Lower lobe of right lung (tissue), 2 donors: Measurements from ENCODE around the gene HES1. TPM values are rescaled to one million over a fixed set of nuclear protein-coding genes. Genes with fewer than 3 reads are reported as not detected.

Experiments used
- ATAC-seq, 2 donors: fragments of 200-7000 bp; cut with Tn5 transposase; one replicate each; pipeline ENCODE4 v1.9.1; 2020 to 2022; ENCODE audit warnings: mild to moderate bottlenecking in 2 of 2, moderate library complexity in 2 of 2
- DNase-seq: peaks from one replicate; pipeline ENCODE4 v3.0.0-alpha.2; 2020
- H3K27ac ChIP-seq: fragments of 200-600 bp; one replicate; pipeline ENCODE4 v1.8.0; 2022
- H3K27me3 ChIP-seq: fragments of 200-600 bp; one replicate; pipeline ENCODE4 v1.8.0; 2022; ENCODE audit warnings: low read depth
- H3K36me3 ChIP-seq: fragments of 200-600 bp; one replicate; pipeline ENCODE4 v1.8.0; 2022; ENCODE audit warnings: mild to moderate bottlenecking
- H3K4me1 ChIP-seq: fragments of 200-600 bp; one replicate; pipeline ENCODE4 v1.8.0; 2022
- H3K4me3 ChIP-seq: fragments of 200-600 bp; one replicate; pipeline ENCODE4 v1.8.0; 2022; ENCODE audit warnings: mild to moderate bottlenecking
- H3K9me3 ChIP-seq: fragments of 200-600 bp; one replicate; pipeline ENCODE4 v1.8.0; 2022
- CTCF ChIP-seq: fragments of 200-600 bp; IDR thresholded peaks from one replicate; pipeline ENCODE4 v1.8.0; 2022; ENCODE audit warnings: antibody characterized with exemption, mild to moderate bottlenecking
- intact Hi-C: fragments of 100-400 bp; cut with DNase I; formaldehyde crosslinking; loops from one replicate; pipeline ENCODE4 v1.11.0; 2022
- total RNA-seq: library from RNA; stranded (reverse); fragmentation: NEBNext Ultra II Directional; extraction: Animal tissue kit (Norgen Biotek cat#: 25700); gene quantifications from one replicate; pipeline ENCODE4 v1.2.1, GENCODE V29; 2021
- donor health status: DM: no; HTN: yes; CAD: no; lungs with severe emphysema.

The HES1 gene
- total RNA-seq, 1 donor from 2014 or later = 29.5 TPM

DNA sequence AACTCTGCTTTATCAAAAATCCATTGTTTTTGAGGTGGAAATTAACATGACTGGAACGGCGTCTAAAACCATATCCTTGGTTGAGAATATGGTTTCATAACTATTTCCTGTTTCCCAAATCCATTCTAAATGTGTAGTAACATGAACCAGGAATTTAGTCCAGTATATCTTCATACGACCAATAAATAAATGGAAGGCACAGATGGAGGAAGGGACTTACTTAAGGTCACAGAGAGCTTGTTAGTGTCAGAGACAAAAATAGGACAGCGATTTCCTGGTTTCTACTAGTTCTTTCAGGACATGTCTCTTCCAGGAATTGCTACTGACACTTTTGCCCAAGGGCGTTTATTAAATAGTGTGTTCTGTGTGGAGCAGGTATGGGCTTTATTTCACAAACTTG lies 41.2 kb downstream of the HES1 start:
- no peaks in the 10 kb centered on the region for H3K9me3 ChIP-seq
- no peak overlapping the region for H3K4me3 ChIP-seq
- intact Hi-C loops = no loop called here
- H3K36me3 ChIP-seq = no peaks in the 10 kb centered on the region
- no peak for DNase-seq
- no peak overlapping the region for H3K27ac ChIP-seq
- ATAC-seq = no peak
- TF ChIP-seq CTCF = no peak
- H3K27me3 ChIP-seq = no peaks in the 10 kb centered on the region
- H3K4me1 ChIP-seq = peaks cover 17% of the 10 kb centered on the region

GRCh38 chr3:194178128-194178527 lies 42.2 kb downstream of the HES1 start:
- intact Hi-C loops = no loop called here
- Histone ChIP-seq H3K27me3 (no peaks in the 10 kb centered on the region), H3K27ac (no peak overlapping the region), H3K4me1 (peaks cover 17% of the 10 kb centered on the region), H3K9me3 (no peaks in the 10 kb centered on the region), H3K4me3 (no peak overlapping the region), H3K36me3 (no peaks in the 10 kb centered on the region)
- ATAC-seq (no peak), DNase-seq (no peak)
- TF ChIP-seq CTCF = no peak

- intact Hi-C loops = no loop called here
- Histone ChIP-seq H3K4me1 (peaks cover 17% of the 10 kb centered on the region), H3K27ac (no peak overlapping the region), H3K36me3 (no peaks in the 10 kb centered on the region), H3K27me3 (no peaks in the 10 kb centered on the region), H3K4me3 (no peak overlapping the region), H3K9me3 (no peaks in the 10 kb centered on the region)
- DNase-seq = no peak
- no peak for ATAC-seq
- no peak for TF ChIP-seq CTCF
Observed at GRCh38 chr3:194178669-194179068, 42.7 kb downstream of the HES1 start.

DNA sequence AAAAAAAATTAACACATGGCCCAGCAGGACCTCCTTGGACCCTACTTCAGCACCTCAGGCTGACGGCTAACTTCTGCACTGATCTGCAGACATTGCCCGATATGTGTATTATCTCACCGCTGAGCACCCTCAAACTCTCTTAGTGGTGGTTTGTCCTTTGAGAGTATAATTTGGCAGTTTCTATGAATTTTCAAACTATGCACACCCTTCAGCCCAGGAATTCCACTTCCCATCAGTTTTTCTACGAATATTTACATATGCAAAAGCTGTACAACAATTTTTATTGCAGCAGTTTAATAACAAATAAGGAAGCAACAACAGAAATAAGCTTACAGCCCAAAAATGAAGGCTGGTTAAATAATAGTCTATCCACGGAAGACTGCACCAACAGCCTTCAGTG lies 44.6 kb downstream of the HES1 start:
- Histone ChIP-seq H3K4me3 (no peak overlapping the region), H3K27me3 (no peaks in the 10 kb centered on the region), H3K4me1 (peaks cover 25% of the 10 kb centered on the region), H3K36me3 (no peaks in the 10 kb centered on the region), H3K9me3 (no peaks in the 10 kb centered on the region), H3K27ac (no peak overlapping the region)
- DNase-seq = no peak
- no peak for TF ChIP-seq CTCF
- ATAC-seq = no peak
- intact Hi-C loops = no loop called here

GRCh38 chr3:194181612-194182529 lies 45.9 kb downstream of the HES1 start:
- H3K4me3 ChIP-seq = no peak overlapping the region
- ATAC-seq = no peak
- H3K9me3 ChIP-seq = no peaks in the 10 kb centered on the region
- no peak for DNase-seq
- TF ChIP-seq CTCF = no peak
- intact Hi-C loops = no loop called here
- H3K4me1 ChIP-seq = peaks cover 17% of the 10 kb centered on the region
- no peaks in the 10 kb centered on the region for H3K27me3 ChIP-seq
- no peak overlapping the region for H3K27ac ChIP-seq
- H3K36me3 ChIP-seq = no peaks in the 10 kb centered on the region
